H1 (cell line): ENCODE results near the gene SLC1A6. TPM values are rescaled to one million over a fixed set of nuclear protein-coding genes. Genes with fewer than 3 reads are reported as not detected.

Experiments used
- CTCF ChIA-PET: fragments of 300-600 bp; sonication (Branson Sonifier 250); formaldehyde crosslinking; loops from one replicate; lab custom pipeline; 2021; ENCODE audit not compliant: partially characterized antibody; lab: Charles Lee
- POLR2A ChIA-PET: fragments of 300-600 bp; sonication (Branson Sonifier 250); formaldehyde crosslinking; loops from one replicate; lab custom pipeline; 2021; ENCODE audit warnings: inconsistent platforms; ENCODE audit not compliant: partially characterized antibody; lab: Charles Lee
- DNase-seq, 2 experiments: peaks; one replicate each; pipeline versions ENCODE4 v3.0.0 to v3.0.0-alpha.2; 2010 to 2022; ENCODE audit warnings: low spot score in 2 of 2, low read depth in 1 of 2, mixed read lengths in 1 of 2
- FAIRE-seq: peaks from 2 replicates; lab custom pipeline; 2011; peaks lifted over from hg19 to GRCh38; lab: Jason Lieb, UNC
- H2AFZ ChIP-seq: 2 replicates; pipeline ENCODE4 v1.8.1; 2012; ENCODE audit warnings: low read length, inconsistent platforms
- H2AK5ac ChIP-seq: 2 replicates; pipeline ENCODE4 v1.6.1; 2013; ENCODE audit warnings: low read depth, low read length
- H2BK120ac ChIP-seq: replicated peaks from 2 replicates; pipeline ENCODE3; 2013; ENCODE audit warnings: low read depth, low read length, inconsistent platforms
- H2BK12ac ChIP-seq: 2 replicates; pipeline ENCODE4 v1.6.1; 2013; ENCODE audit warnings: low read depth, low read length
- H2BK15ac ChIP-seq: 2 replicates; pipeline ENCODE4 v1.6.1; 2013; ENCODE audit warnings: low read length
- H2BK20ac ChIP-seq: 2 replicates; pipeline ENCODE4 v1.6.1; 2013; ENCODE audit warnings: low read length
- H2BK5ac ChIP-seq: 2 replicates; pipeline ENCODE4 v1.6.1; 2013; ENCODE audit warnings: low read depth, low read length
- H3K14ac ChIP-seq: 2 replicates; pipeline ENCODE4 v1.6.1; 2013; ENCODE audit warnings: inconsistent platforms; ENCODE audit not compliant: insufficient read length
- H3K18ac ChIP-seq: 2 replicates; pipeline ENCODE4 v1.6.1; 2013; ENCODE audit warnings: low read length; ENCODE audit errors: extremely low read depth
- H3K23ac ChIP-seq: 2 replicates; pipeline ENCODE4 v1.6.1; 2013; ENCODE audit warnings: inconsistent platforms; ENCODE audit not compliant: insufficient read length
- H3K23me2 ChIP-seq: 2 replicates; pipeline ENCODE4 v1.6.1; 2013; ENCODE audit warnings: low read depth, low read length
- H3K27ac ChIP-seq: 2 replicates; pipeline ENCODE4 v1.6.1; 2011; ENCODE audit warnings: low read depth, low read length, inconsistent platforms
- H3K27me3 ChIP-seq, 4 experiments: replicated peaks in 1 of 4; 1 replicate in 1 of 4; 2 replicates in 3 of 4; pipeline versions ENCODE4 v1.6.1 to v1.8.1; 2011 to 2013; ENCODE audit warnings: low read length in 3 of 4, mild to moderate bottlenecking in 3 of 4, inconsistent platforms in 2 of 4, mixed read lengths in 2 of 4, moderate library complexity in 1 of 4; ENCODE audit not compliant: control insufficient read depth in 3 of 4, insufficient read depth in 3 of 4; ENCODE audit errors: extremely low read depth in 1 of 4
- H3K36me3 ChIP-seq, 4 experiments: 2 replicates each; pipeline versions ENCODE4 v1.6.1 to v1.8.1; 2011 to 2013; ENCODE audit warnings: mild to moderate bottlenecking in 4 of 4, low read length in 3 of 4, moderate library complexity in 2 of 4, control low read depth in 1 of 4, inconsistent platforms in 1 of 4; ENCODE audit not compliant: insufficient read depth in 4 of 4, control insufficient read depth in 2 of 4
- H3K4ac ChIP-seq: replicated peaks from 2 replicates; pipeline ENCODE3; 2013; ENCODE audit warnings: low read length, low read depth, mixed read lengths, inconsistent platforms; ENCODE audit not compliant: insufficient read length
- H3K4me1 ChIP-seq, 4 experiments: replicated peaks in 1 of 4; 1 replicate in 1 of 4; 2 replicates in 3 of 4; pipeline versions ENCODE4 v1.6.1 to v1.8.1; 2011 to 2013; ENCODE audit warnings: low read length in 3 of 4, inconsistent platforms in 2 of 4, mixed read lengths in 1 of 4; ENCODE audit not compliant: insufficient read depth in 4 of 4, control insufficient read depth in 3 of 4
- H3K4me2 ChIP-seq, 2 experiments: 2 replicates each; pipeline versions ENCODE4 v1.6.1 to v1.8.1; 2011 to 2013; ENCODE audit warnings: low read depth in 2 of 2, low read length in 2 of 2, control low read depth in 1 of 2, inconsistent platforms in 1 of 2, mild to moderate bottlenecking in 1 of 2; ENCODE audit not compliant: insufficient read depth in 1 of 2
- H3K4me3 ChIP-seq, 4 experiments: fragments of 200-600, 300-600 bp in 1 of 4; sonication (generic), shearing (Covaris generic), sonication (Bioruptor Twin) in 1 of 4; 2 replicates each; pipeline versions ENCODE4 v1.5.1 to v1.8.1; 2011 to 2016; ENCODE audit warnings: low read length in 4 of 4, low read depth in 3 of 4, control low read depth in 2 of 4, inconsistent platforms in 2 of 4, mild to moderate bottlenecking in 2 of 4, mixed read lengths in 1 of 4, moderate library complexity in 1 of 4; ENCODE audit not compliant: insufficient read depth in 2 of 4; ENCODE audit errors: extremely low read depth in 1 of 4
- H3K56ac ChIP-seq: replicated peaks from 2 replicates; pipeline ENCODE3; 2013; ENCODE audit warnings: low read depth, mild to moderate bottlenecking, mixed read lengths, low read length, inconsistent platforms; ENCODE audit not compliant: insufficient read length
- H3K79me1 ChIP-seq: 2 replicates; pipeline ENCODE4 v1.6.1; 2013; ENCODE audit warnings: low read depth, low read length, control low read depth
- H3K79me2 ChIP-seq, 2 experiments: 2 replicates each; pipeline versions ENCODE4 v1.6.1 to v1.8.1; 2012 to 2013; ENCODE audit warnings: low read length in 2 of 2, mild to moderate bottlenecking in 2 of 2, inconsistent platforms in 1 of 2; ENCODE audit not compliant: insufficient read depth in 2 of 2, control insufficient read depth in 1 of 2
- H3K9ac ChIP-seq, 4 experiments: replicated peaks in 1 of 4; 1 replicate in 1 of 4; 2 replicates in 3 of 4; pipeline versions ENCODE4 v1.6.1 to v1.8.1; 2011 to 2013; ENCODE audit warnings: low read depth in 3 of 4, low read length in 3 of 4, control low read depth in 2 of 4, mild to moderate bottlenecking in 2 of 4, moderate library complexity in 2 of 4, inconsistent platforms in 1 of 4; ENCODE audit errors: extremely low read depth in 1 of 4
- H3K9me3 ChIP-seq, 2 experiments: 2 replicates each; pipeline versions ENCODE4 v1.6.1 to v1.8.1; 2012 to 2013; ENCODE audit warnings: mild to moderate bottlenecking in 2 of 2, moderate library complexity in 2 of 2, control low read depth in 1 of 2, inconsistent platforms in 1 of 2, low read depth in 1 of 2, low read length in 1 of 2, mixed read lengths in 1 of 2; ENCODE audit not compliant: insufficient read depth in 2 of 2
- H4K20me1 ChIP-seq, 2 experiments: replicated peaks in 1 of 2; 2 replicates each; pipeline versions ENCODE3 to v1.8.1; 2011 to 2013; ENCODE audit warnings: inconsistent platforms in 2 of 2, low read length in 2 of 2, mild to moderate bottlenecking in 1 of 2; ENCODE audit not compliant: insufficient read depth in 2 of 2, control insufficient read depth in 1 of 2
- H4K5ac ChIP-seq: 2 replicates; pipeline ENCODE4 v1.6.1; 2013; ENCODE audit warnings: low read length, low read depth, mixed read lengths, inconsistent platforms; ENCODE audit not compliant: insufficient read length
- H4K8ac ChIP-seq: 2 replicates; pipeline ENCODE4 v1.8.0; 2013; ENCODE audit warnings: mild to moderate bottlenecking, moderate library complexity, low read length, inconsistent platforms; ENCODE audit not compliant: insufficient read depth; ENCODE audit errors: extremely low read depth
- H4K91ac ChIP-seq: replicated peaks from 2 replicates; pipeline ENCODE3; 2013; ENCODE audit warnings: low read length, mixed read lengths, inconsistent platforms; ENCODE audit not compliant: insufficient read length
- BRCA1 ChIP-seq: IDR thresholded peaks from 2 replicates; pipeline ENCODE4 v1.6.1; 2012; ENCODE audit warnings: low read depth, low read length, improper control_type of control experiment
- CHD2 ChIP-seq: IDR thresholded peaks from 2 replicates; pipeline ENCODE4 v1.6.1; 2012; ENCODE audit warnings: low read length, improper control_type of control experiment
- CREB1 ChIP-seq: IDR thresholded peaks from 2 replicates; pipeline ENCODE4 v1.6.1; 2012; ENCODE audit warnings: inconsistent platforms
- EGR1 ChIP-seq: IDR thresholded peaks from 2 replicates; pipeline ENCODE4 v1.6.1; 2011; ENCODE audit warnings: low read depth, low read length, borderline replicate concordance
- GABPA ChIP-seq: IDR thresholded peaks from 2 replicates; pipeline ENCODE4 v1.6.1; 2011; ENCODE audit warnings: mild to moderate bottlenecking, low read length, moderate library complexity, borderline replicate concordance; ENCODE audit not compliant: insufficient read depth
- HDAC2 ChIP-seq, 2 experiments: fragments of 300-600 bp in 1 of 2; sonication (generic) in 1 of 2; IDR thresholded peaks; 2 replicates each; pipeline ENCODE4 v1.6.1; 2011 to 2012; ENCODE audit warnings: low read depth in 2 of 2, low read length in 2 of 2, mild to moderate bottlenecking in 2 of 2, moderate library complexity in 2 of 2, borderline replicate concordance in 1 of 2, inconsistent platforms in 1 of 2
- JUND ChIP-seq: IDR thresholded peaks from 2 replicates; pipeline ENCODE4 v1.6.1; 2011; ENCODE audit warnings: mild to moderate bottlenecking, improper control_type of control experiment, low read length
- MAFK ChIP-seq: IDR thresholded peaks from 2 replicates; pipeline ENCODE4 v1.6.1; 2012; ENCODE audit warnings: low read depth, mild to moderate bottlenecking, improper control_type of control experiment, low read length
- MAX ChIP-seq: IDR thresholded peaks from 2 replicates; pipeline ENCODE4 v1.6.1; 2012; ENCODE audit warnings: inconsistent platforms
- NANOG ChIP-seq: IDR thresholded peaks from 2 replicates; pipeline ENCODE4 v1.6.1; 2011; ENCODE audit warnings: low read length, low read depth, mild to moderate bottlenecking, inconsistent platforms; ENCODE audit not compliant: insufficient read depth, poor library complexity, severe bottlenecking
- RAD21 ChIP-seq, 2 experiments: IDR thresholded peaks in 1 of 2; conservative IDR thresholded peaks in 1 of 2; 2 replicates each; pipeline ENCODE4 v1.6.1; 2011; ENCODE audit warnings: low read depth in 2 of 2, low read length in 2 of 2, improper control_type of control experiment in 1 of 2, inconsistent platforms in 1 of 2, mild to moderate bottlenecking in 1 of 2, moderate library complexity in 1 of 2
- RXRA ChIP-seq: IDR thresholded peaks from 2 replicates; pipeline ENCODE4 v1.6.1; 2011; ENCODE audit warnings: low read depth, mild to moderate bottlenecking, low read length, moderate library complexity; ENCODE audit not compliant: insufficient read depth
- SP4 ChIP-seq: IDR thresholded peaks from 2 replicates; pipeline ENCODE4 v1.6.1; 2012; ENCODE audit warnings: low read length, inconsistent platforms
- TAF1 ChIP-seq: IDR thresholded peaks from 2 replicates; pipeline ENCODE4 v1.6.1; 2011; ENCODE audit warnings: mild to moderate bottlenecking, low read depth, low read length
- TAF7 ChIP-seq: optimal IDR thresholded peaks from 2 replicates; pipeline ENCODE3; 2011; ENCODE audit warnings: low read depth, mild to moderate bottlenecking, inconsistent platforms, low read length, moderate library complexity, borderline replicate concordance
- WGBS, 2 experiments: shearing (Covaris generic) in 1 of 2; methylation state at CpG; one replicate each; pipeline versions ENCODE4 v1.1.6 to v1.1.7; 2013 to 2015; ENCODE audit warnings: low lambda C conversion rate in 2 of 2, mixed read lengths in 2 of 2, inconsistent platforms in 1 of 2, low coverage in 1 of 2, missing lambda C conversion rate in 1 of 2; ENCODE audit not compliant: insufficient replicate concordance in 2 of 2, insufficient coverage in 1 of 2, insufficient read length in 1 of 2; ENCODE audit errors: extremely low coverage in 1 of 2, missing lambda C conversion rate in 1 of 2; 5-methylcytosine and 5-hydroxymethylcytosine counted together
- polyA plus RNA-seq, 7 experiments: library from polyadenylated mRNA; depleted of rRNA in 3 of 7; stranded (reverse) in 5 of 7; unstranded in 2 of 7; fragments of >200 nt in 5 of 7; fragments of 200-250 nt in 2 of 7; gene quantifications; 1 replicate in 5 of 7; 2 replicates in 1 of 7; 4 replicates in 1 of 7; pipeline versions ENCODE4 v1.2.1 to v1.2.3, GENCODE V29; 2011 to 2013; ENCODE audit warnings: missing spikeins in 2 of 7, mixed read lengths in 2 of 7
- total RNA-seq: library from RNA; stranded (reverse); fragmentation: NEBNext Ultra II Directional; extraction: Animal tissue kit (Norgen Biotek cat#: 25700); gene quantifications from 2 replicates; pipeline ENCODE4 v1.2.1, GENCODE V29; 2021

The SLC1A6 gene
- total and polyA plus RNA-seq, 2 of the 8 experiments (the other 6 are each of a cell fraction or from before 2014, with no cell fraction given), result 14.0 to 26.6 TPM

GRCh38 chr19:15028490-15028889 is 48.8 kb upstream of the SLC1A6 start:
- Histone ChIP-seq H4K5ac (no peak overlapping the region), H3K56ac (no peak overlapping the region), H3K27me3 (no peaks in the 10 kb centered on the region; a peak in 2 of 7 replicates), H3K9ac (no peak overlapping the region), H3K79me1 (no peaks in the 10 kb centered on the region), H3K23me2 (no peaks in the 10 kb centered on the region), H3K4me1 (no peaks in the 10 kb centered on the region), H3K27ac (no peak overlapping the region), H4K20me1 (no peaks in the 10 kb centered on the region), H2AK5ac (no peak overlapping the region), H2BK15ac (no peak overlapping the region), H2AFZ (no peak overlapping the region), H3K4me2 (no peak overlapping the region), H2BK5ac (no peak overlapping the region), H2BK12ac (no peak overlapping the region), H3K4me3 (no peak overlapping the region), H3K23ac (no peak overlapping the region), H4K91ac (no peak overlapping the region), H3K9me3 (peaks cover 8 to 19% of the 10 kb centered on the region in 2 experiments; a peak in 3 of 4 replicates), H2BK120ac (no peak overlapping the region), H3K18ac (no peak overlapping the region), H3K4ac (no peak overlapping the region), H4K8ac (no peak overlapping the region), H3K36me3 (no peaks in the 10 kb centered on the region), H3K79me2 (no peaks in the 10 kb centered on the region), H3K14ac (no peak overlapping the region), H2BK20ac (no peak overlapping the region)
- CTCF ChIA-PET, result no interaction called here
- DNase-seq (no peak), FAIRE-seq (no peak)
- 78 to 100% methylated on average over 1 to 5 of the region's 5 CpGs for whole genome bisulfite sequencing, 2 experiments
- POLR2A ChIA-PET, result no interaction called here
- TF ChIP-seq BRCA1, result no peak
- no peak for TF ChIP-seq CHD2
- no peak for TF ChIP-seq HDAC2 (IDR thresholded peaks at IDR 0.05; ENCODE audit: borderline replicate concordance in 1 of 2, low read depth in 2 of 2, low read length in 2 of 2)
- TF ChIP-seq NANOG, result no peak
- no peak for TF ChIP-seq GABPA
- no peak for TF ChIP-seq RXRA
- no peak for TF ChIP-seq JUND
- no peak for TF ChIP-seq RAD21 (IDR thresholded peaks at IDR 0.05 in 1 of 2, conservative IDR thresholded peaks at IDR 0.05 in 1 of 2; ENCODE audit: low read depth in 2 of 2, low read length in 2 of 2)
- TF ChIP-seq TAF1, result no peak
- no peak for TF ChIP-seq MAFK
- no peak for TF ChIP-seq SP4
- TF ChIP-seq TAF7, result no peak
- TF ChIP-seq MAX, result no peak
- TF ChIP-seq CREB1, result no peak
- no peak for TF ChIP-seq EGR1
